ENCODE data around the gene NLRP9. TPM values are rescaled to one million over a fixed set of nuclear protein-coding genes. Genes with fewer than 3 reads are reported as not detected.

NLRP9 gene
- total and polyA plus RNA-seq, 12 donors, result not detected

DNA sequence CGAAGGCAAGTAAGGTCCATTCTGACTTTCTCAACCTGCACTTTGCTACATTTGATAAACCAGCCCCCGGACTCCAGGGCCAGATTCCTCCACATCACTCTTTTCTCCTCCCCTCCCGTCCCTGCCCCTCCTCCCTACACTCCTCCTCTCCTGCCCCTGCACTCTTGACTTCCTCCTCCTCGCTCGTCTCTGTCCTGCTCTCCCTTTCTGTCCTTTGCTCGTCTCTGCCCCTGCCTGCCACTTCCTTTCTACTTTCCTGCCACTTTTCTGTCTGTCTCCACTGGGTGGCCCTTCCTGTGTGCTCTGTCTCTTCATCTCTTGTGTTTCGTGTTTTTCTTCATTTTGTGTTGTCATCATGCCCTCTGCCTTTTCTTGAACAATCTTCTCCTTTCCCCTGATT, 76.4 kb downstream of the NLRP9 start:
- no peak for ATAC-seq
- TF ChIP-seq, protein P1, sequence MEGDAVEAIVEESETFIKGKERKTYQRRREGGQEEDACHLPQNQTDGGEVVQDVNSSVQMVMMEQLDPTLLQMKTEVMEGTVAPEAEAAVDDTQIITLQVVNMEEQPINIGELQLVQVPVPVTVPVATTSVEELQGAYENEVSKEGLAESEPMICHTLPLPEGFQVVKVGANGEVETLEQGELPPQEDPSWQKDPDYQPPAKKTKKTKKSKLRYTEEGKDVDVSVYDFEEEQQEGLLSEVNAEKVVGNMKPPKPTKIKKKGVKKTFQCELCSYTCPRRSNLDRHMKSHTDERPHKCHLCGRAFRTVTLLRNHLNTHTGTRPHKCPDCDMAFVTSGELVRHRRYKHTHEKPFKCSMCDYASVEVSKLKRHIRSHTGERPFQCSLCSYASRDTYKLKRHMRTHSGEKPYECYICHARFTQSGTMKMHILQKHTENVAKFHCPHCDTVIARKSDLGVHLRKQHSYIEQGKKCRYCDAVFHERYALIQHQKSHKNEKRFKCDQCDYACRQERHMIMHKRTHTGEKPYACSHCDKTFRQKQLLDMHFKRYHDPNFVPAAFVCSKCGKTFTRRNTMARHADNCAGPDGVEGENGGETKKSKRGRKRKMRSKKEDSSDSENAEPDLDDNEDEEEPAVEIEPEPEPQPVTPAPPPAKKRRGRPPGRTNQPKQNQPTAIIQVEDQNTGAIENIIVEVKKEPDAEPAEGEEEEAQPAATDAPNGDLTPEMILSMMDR (IDR thresholded peaks at IDR 0.05), result no peak
- no peaks in the 10 kb centered on the region for H3K27me3 ChIP-seq
- 58 to 66% methylated on average over 7 of the region's 7 CpGs for WGBS, 2 donors
- no peak overlapping the region for H3K27ac ChIP-seq
- H3K4me1 ChIP-seq, result peaks cover 25 to 39% (median 30%) of the 10 kb centered on the region in 9 donors
- no peaks in the 10 kb centered on the region for H3K9me3 ChIP-seq
- intact Hi-C loops (cut with DNase I), result no loop called here
- DNase-seq, result no peak
- no peak overlapping the region for H3K4me3 ChIP-seq
- peaks cover 0 to 84% (median 54%) of the 10 kb centered on the region in 9 donors for H3K36me3 ChIP-seq

DNA sequence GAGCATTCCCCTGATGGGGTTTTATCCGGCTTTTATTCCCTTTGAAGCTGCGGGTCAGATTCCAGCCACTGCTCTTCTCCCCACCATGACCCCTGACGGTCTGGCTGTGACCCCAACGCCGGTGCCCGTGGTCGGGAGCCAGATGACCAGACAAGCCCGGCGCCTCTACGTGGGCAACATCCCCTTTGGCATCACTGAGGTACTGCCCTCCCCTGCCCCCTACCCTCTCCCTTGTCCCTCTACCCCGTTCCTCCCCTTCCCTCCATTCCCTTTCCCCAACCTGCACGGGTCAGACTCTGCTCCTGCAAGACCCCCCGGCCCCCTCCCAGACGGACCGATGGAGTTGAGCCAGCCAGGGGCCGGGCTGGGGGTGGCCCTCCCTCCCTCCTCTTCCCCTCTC, 77.2 kb downstream of the NLRP9 start:
- DNase-seq (no peak), ATAC-seq (no peak)
- intact Hi-C loops (cut with DNase I), result no loop called here
- Histone ChIP-seq H3K27ac (no peak overlapping the region), H3K27me3 (no peaks in the 10 kb centered on the region), H3K36me3 (peaks cover 0 to 75% (median 46%) of the 10 kb centered on the region in 9 donors), H3K4me3 (no peak overlapping the region), H3K4me1 (peaks cover 33 to 47% (median 39%) of the 10 kb centered on the region in 9 donors), H3K9me3 (no peaks in the 10 kb centered on the region)
- TF ChIP-seq, protein P1 (IDR thresholded peaks at IDR 0.05), result no peak
- WGBS, 2 donors, result 74 to 75% methylated on average over 16 of the region's 16 CpGs

DNA sequence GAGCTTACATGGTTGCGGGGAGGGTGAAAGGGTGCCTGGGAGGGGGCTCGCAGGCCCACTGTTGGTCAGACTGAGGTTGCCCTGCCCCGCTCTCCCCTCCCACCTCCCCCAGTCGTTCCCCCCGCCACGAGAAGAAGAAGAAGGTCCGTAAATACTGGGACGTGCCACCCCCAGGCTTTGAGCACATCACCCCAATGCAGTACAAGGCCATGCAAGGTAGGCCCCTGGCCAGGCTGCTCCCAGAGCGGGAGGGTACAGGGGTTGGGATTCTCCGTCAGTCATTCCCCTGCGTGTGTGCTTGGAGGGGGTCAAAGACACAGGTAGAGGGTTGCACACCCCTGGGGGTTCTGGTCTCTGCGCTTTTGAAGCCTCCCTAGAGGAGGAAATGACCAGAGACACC, 77.8 kb downstream of the NLRP9 start:
- ATAC-seq, result no peak
- WGBS, 2 donors, result 84 to 87% methylated on average over 11 to 12 of the region's 12 CpGs

DNA sequence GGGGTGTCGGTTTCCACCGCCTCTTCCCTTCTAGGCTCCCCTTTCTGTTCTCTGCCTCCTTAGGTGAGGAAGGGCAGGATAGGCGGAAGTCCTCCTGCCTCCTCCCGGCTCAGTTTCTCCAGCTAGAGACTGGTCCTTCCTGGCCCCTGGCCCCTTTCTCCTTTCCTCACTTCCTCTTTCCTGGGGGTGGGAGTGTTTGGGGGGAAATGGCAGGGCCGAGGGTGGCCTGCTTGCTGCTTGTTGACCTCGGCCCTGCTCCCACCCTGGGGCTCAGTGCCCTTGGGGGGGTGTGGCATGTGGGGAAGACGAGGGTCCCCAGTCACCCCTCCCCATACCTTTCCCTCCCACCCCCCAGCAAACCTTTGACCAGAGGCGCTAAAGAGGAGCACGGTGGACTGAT, 78.4 kb downstream of the NLRP9 start:
- DNase-seq (no peak), ATAC-seq (no peak)
- Histone ChIP-seq H3K27me3 (no peaks in the 10 kb centered on the region), H3K4me1 (peaks cover 35 to 53% (median 43%) of the 10 kb centered on the region in 9 donors), H3K36me3 (peaks cover 0 to 65% (median 38%) of the 10 kb centered on the region in 9 donors), H3K4me3 (no peak overlapping the region), H3K27ac (no peak overlapping the region), H3K9me3 (no peaks in the 10 kb centered on the region)
- intact Hi-C loops (cut with DNase I), result no loop called here
- TF ChIP-seq, protein P1 (IDR thresholded peaks at IDR 0.05), result no peak
- 66 to 67% methylated on average over 9 of the region's 9 CpGs for WGBS, 2 donors

More for the DNA sequence above, 77.8 kb downstream of the NLRP9 start:
- Histone ChIP-seq H3K9me3 (no peaks in the 10 kb centered on the region), H3K27me3 (no peaks in the 10 kb centered on the region), H3K27ac (no peak overlapping the region), H3K4me3 (no peak overlapping the region), H3K36me3 (peaks cover 0 to 70% (median 40%) of the 10 kb centered on the region in 9 donors), H3K4me1 (peaks cover 35 to 53% (median 43%) of the 10 kb centered on the region in 9 donors)
- intact Hi-C loops (cut with DNase I), result no loop called here
- DNase-seq, result no peak
- TF ChIP-seq, protein P1 (IDR thresholded peaks at IDR 0.05), result no peak
